ENCODE data around the gene ZBED6.

GRCh38 chr1:203754455-203754864, 41.0 kb upstream of the ZBED6 start:
- TF ChIP-seq POLR2AphosphoS5 (IDR thresholded peaks at IDR 0.05; ENCODE audit: low read depth, low read length) (no peak), FOXP2 (optimal IDR thresholded peaks at IDR 0.05; ENCODE audit: borderline replicate concordance, extremely low read depth, extremely low read length, insufficient read depth) (no peak)

All from PFSK-1 (cell line).